GM13977 (cell line): ENCODE data around the gene PCBP3.

Source experiments
- DNase-seq: peaks from one replicate; pipeline ENCODE4 v3.0.0; 2012; ENCODE audit warnings: low spot score
- in situ Hi-C: fragments of 300-500 bp; cut with MboI; formaldehyde crosslinking; loops from one replicate; pipeline ENCODE4 v1.12.0; 2022; ENCODE audit warnings: low sequenced_read_pairs, low pct_unique_long_range_greater_than_20kb, mixed read lengths, inconsistent platforms; ENCODE audit not compliant: unreplicated experiment
- TF ChIP-seq, protein P1 (sequence below): IDR thresholded peaks from 2 replicates; pipeline ENCODE4 v1.5.1; 2012; ENCODE audit warnings: mild to moderate bottlenecking, control low read depth; ENCODE audit not compliant: insufficient read depth; ENCODE audit errors: extremely low read depth, missing control alignments

PCBP3 gene

GRCh38 chr21:45872902-45873301 lies 229.4 kb downstream of the PCBP3 start:
- TF ChIP-seq, protein P1, sequence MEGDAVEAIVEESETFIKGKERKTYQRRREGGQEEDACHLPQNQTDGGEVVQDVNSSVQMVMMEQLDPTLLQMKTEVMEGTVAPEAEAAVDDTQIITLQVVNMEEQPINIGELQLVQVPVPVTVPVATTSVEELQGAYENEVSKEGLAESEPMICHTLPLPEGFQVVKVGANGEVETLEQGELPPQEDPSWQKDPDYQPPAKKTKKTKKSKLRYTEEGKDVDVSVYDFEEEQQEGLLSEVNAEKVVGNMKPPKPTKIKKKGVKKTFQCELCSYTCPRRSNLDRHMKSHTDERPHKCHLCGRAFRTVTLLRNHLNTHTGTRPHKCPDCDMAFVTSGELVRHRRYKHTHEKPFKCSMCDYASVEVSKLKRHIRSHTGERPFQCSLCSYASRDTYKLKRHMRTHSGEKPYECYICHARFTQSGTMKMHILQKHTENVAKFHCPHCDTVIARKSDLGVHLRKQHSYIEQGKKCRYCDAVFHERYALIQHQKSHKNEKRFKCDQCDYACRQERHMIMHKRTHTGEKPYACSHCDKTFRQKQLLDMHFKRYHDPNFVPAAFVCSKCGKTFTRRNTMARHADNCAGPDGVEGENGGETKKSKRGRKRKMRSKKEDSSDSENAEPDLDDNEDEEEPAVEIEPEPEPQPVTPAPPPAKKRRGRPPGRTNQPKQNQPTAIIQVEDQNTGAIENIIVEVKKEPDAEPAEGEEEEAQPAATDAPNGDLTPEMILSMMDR, result no peak
- DNase-seq, result no peak
- in situ Hi-C loops, result no loop called here

DNA sequence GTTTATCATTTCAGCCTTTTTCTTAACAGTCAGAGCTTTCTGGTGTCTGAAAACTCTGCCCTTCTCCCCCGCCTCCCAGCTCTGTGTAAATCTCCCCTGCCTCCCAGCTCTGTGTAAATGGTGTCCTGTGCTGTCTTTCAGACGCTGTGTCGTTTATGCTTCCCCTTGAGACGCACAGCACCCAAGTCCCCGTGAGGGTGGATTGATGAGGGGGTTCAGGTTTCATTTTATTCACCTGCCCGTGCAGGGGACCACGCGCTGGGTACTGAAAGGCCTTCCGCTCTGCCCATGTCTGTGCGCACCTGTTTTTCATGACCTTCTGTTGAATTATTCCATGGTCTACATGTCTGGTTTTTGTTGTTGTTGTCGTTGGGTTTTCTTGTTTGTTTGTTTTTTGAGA lies 229.9 kb downstream of the PCBP3 start:
- DNase-seq, result no peak
- TF ChIP-seq, protein P1, result no peak
- in situ Hi-C loops, result no loop called here

DNA sequence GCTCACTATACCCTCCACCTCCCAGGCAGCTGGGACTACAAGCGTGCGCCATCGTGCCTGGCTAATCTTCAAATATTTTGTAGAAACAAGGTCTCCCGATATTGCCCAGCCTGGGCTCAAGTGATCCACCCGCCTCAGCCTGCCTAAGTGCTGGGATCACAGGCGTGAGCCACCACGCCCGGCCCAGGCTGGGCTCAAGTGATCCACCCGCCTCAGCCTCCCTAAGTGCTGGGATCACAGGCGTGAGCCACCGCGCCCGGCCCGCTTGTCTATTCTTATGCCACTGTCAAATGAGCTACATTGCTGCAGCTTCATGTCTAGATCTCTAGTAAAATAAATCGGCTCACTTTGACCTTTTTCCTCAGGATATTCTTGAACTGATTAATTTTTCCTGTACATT lies 230.3 kb downstream of the PCBP3 start:
- DNase-seq, result no peak
- TF ChIP-seq, protein P1, result no peak
- in situ Hi-C loops, result no loop called here

- DNase-seq, result no peak
- in situ Hi-C loops, result no loop called here
These were observed 231.3 kb downstream of the PCBP3 start for GRCh38 chr21:45874716-45875415.

DNA sequence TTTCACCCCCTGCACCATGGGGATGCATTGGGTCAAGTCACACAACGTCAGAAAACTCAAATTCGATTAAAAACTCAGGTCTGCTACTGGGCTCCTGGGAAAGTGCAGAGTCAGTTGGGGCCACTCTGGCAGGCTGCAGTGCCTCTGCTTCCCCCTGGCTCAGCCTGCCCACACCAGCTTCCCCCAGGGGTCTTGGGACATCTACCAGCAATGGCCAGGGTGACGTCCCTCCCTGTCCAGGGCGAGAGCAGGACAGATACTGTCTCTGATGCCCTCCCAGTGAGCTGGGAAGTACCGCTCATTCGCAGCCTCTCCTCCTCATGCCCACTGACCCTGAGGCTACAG lies 231.9 kb downstream of the PCBP3 start:
- no peak for DNase-seq
- TF ChIP-seq, protein P1, result no peak
- in situ Hi-C loops, result no loop called here

More at GRCh38 chr21:45874716-45875415, 231.3 kb downstream of the PCBP3 start:
- TF ChIP-seq, protein P1, result no peak

- in situ Hi-C loops, result no loop called here
- no peak for DNase-seq
- TF ChIP-seq, protein P1, result no peak
These were observed 232.4 kb downstream of the PCBP3 start for GRCh38 chr21:45875881-45876280.
